ENCODE results near the gene DDX39B. TPM values are rescaled to one million over a fixed set of nuclear protein-coding genes. Genes with fewer than 3 reads are reported as not detected.
"Not testable (repeated sequence)": the region's sequence is repeated elsewhere in the genome, so short reads cannot be mapped to it uniquely, and the experiment has no call there.

The DDX39B gene
- total and polyA plus RNA-seq, 4 donors, result 146 to 570 (median 253) TPM

DNA sequence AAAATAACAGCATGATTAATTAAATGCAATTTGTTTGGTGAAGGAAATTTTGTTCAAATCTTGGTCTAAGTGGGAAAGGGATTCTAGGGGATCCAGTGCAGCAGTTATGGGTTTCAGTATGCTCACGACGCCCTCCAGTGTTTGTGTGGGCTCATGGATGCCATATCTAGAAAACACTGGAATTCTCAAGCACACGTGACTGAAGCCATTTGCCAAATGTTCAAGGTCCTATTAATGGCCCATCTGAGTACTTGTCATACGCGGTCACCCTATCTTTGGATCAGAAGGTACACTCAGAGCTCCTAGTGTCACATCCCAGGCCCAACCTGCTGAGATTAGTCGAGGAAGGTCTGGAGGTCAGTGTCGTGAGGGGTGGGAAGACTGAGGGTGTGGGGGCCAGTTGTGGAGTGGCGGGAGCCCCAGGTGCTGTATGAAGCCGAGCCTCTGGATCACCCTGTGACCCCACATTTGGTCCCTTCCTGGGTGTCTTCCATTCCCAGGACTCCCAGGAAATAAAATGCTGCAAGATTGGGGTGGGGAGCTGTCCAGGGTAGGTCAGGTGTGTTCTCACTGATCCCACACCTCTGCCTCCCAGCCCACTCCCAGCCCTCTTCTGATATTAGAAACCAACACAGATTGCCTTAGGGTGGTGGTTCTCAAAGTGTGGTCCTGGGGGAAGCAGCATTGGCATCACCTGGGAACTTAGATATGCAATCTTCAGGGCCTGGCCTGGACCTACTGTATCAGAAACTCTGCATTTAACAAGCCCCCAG lies 55.6 kb downstream of the DDX39B start:
- H3K27ac ChIP-seq (ENCODE audit: low read depth in 1 of 2, low read length in 2 of 2); intact Hi-C loops (cut with DNase I); DNase-seq; H3K9me3 ChIP-seq (ENCODE audit: control insufficient read depth, low read length); H3K4me3 ChIP-seq (ENCODE audit: low read length in 2 of 2); H3K36me3 ChIP-seq (ENCODE audit: control insufficient read depth in 1 of 2, insufficient read depth in 2 of 2, low read length in 1 of 2); H3K27me3 ChIP-seq (ENCODE audit: control insufficient read depth in 1 of 2, insufficient read depth in 2 of 2, low read length in 1 of 2); H3K4me1 ChIP-seq (ENCODE audit: control insufficient read depth in 1 of 2, insufficient read depth in 2 of 2, low read length in 2 of 2): not testable (repeated sequence)
- WGBS, 2 donors, result no CpG with 5 or more reads among the region's 9 CpGs
- ATAC-seq (ENCODE audit: low FRiP score), result peak; percentile 33

DNA sequence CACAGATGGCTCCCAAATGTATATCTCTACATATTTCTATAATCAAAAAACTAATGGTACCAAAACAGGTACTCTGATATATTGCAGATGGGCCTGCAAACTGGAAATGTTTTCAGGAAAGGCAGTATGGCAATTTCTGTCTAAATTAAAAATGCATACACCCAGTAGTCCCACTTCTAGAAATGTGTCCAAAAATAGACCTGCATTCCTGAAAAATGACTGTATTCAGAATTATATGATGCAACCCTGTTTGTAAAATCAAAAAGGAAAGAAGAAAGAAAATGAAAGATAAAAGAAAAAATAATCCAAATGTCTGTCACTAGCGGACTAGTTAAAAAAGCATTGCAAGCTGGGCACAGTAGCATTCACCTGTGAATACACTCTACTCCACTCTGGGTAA lies 56.7 kb downstream of the DDX39B start:
- Histone ChIP-seq H3K4me1 (ENCODE audit: control insufficient read depth in 1 of 2, insufficient read depth in 2 of 2, low read length in 2 of 2) (no peaks in the 10 kb centered on the region), H3K27me3 (ENCODE audit: control insufficient read depth in 1 of 2, insufficient read depth in 2 of 2, low read length in 1 of 2) (peaks cover 0 to 5% of the 10 kb centered on the region in 2 donors), H3K9me3 (ENCODE audit: control insufficient read depth, low read length) (no peaks in the 10 kb centered on the region), H3K4me3 (ENCODE audit: low read length in 2 of 2) (no peak overlapping the region), H3K36me3 (ENCODE audit: control insufficient read depth in 1 of 2, insufficient read depth in 2 of 2, low read length in 1 of 2) (no peaks in the 10 kb centered on the region), H3K27ac (ENCODE audit: low read depth in 1 of 2, low read length in 2 of 2) (no peak overlapping the region)
- ATAC-seq (ENCODE audit: low FRiP score) (no peak), DNase-seq (no peak)
- intact Hi-C loops (cut with DNase I), result no loop called here
- 72 to 97% methylated on average over 1 of the region's 1 CpG for WGBS, 2 donors

- no peak overlapping the region for H3K27ac ChIP-seq (ENCODE audit: low read depth in 1 of 2, low read length in 2 of 2)
- no peaks in the 10 kb centered on the region for H3K9me3 ChIP-seq (ENCODE audit: control insufficient read depth, low read length)
- ATAC-seq (ENCODE audit: low FRiP score) (no peak), DNase-seq (no peak)
- H3K4me3 ChIP-seq (ENCODE audit: low read length in 2 of 2), result no peak overlapping the region
- H3K36me3 ChIP-seq (ENCODE audit: control insufficient read depth in 1 of 2, insufficient read depth in 2 of 2, low read length in 1 of 2), result no peaks in the 10 kb centered on the region
- H3K4me1 ChIP-seq (ENCODE audit: control insufficient read depth in 1 of 2, insufficient read depth in 2 of 2, low read length in 2 of 2), result no peaks in the 10 kb centered on the region
- intact Hi-C loops (cut with DNase I), result no loop called here
- whole genome bisulfite sequencing, 2 donors, result 51 to 67% methylated on average over 2 of the region's 2 CpGs
- H3K27me3 ChIP-seq (ENCODE audit: control insufficient read depth in 1 of 2, insufficient read depth in 2 of 2, low read length in 1 of 2), result peaks cover 0 to 5% of the 10 kb centered on the region in 2 donors
Observed at GRCh38 chr6:31483392-31483791, 58.4 kb downstream of the DDX39B start.

DNA sequence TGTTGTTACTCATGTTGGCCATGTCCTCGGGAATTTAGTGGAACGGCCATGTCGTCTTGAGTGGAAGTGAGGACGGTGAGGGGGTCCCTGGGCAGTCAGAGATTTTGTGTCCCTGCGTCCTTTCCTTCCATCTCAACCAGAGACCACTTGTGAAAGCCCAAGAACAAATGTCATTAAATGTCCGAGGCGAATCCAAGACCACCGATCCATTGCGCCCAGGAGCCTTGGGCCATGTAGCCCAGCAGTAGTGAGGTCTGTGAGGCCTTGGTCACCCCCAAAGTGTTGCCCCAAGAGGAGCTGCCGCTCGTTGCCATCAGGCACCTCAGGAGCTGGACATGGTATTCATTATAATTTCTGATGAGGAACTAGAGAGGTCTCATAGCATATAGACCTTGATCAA lies 61.2 kb downstream of the DDX39B start:
- DNase-seq (no peak), ATAC-seq (ENCODE audit: low FRiP score) (no peak)
- Histone ChIP-seq H3K9me3 (ENCODE audit: control insufficient read depth, low read length) (no peaks in the 10 kb centered on the region), H3K27me3 (ENCODE audit: control insufficient read depth in 1 of 2, insufficient read depth in 2 of 2, low read length in 1 of 2) (peaks cover 0 to 5% of the 10 kb centered on the region in 2 donors), H3K36me3 (ENCODE audit: control insufficient read depth in 1 of 2, insufficient read depth in 2 of 2, low read length in 1 of 2) (no peaks in the 10 kb centered on the region), H3K27ac (ENCODE audit: low read depth in 1 of 2, low read length in 2 of 2) (no peak overlapping the region), H3K4me1 (ENCODE audit: control insufficient read depth in 1 of 2, insufficient read depth in 2 of 2, low read length in 2 of 2) (no peaks in the 10 kb centered on the region), H3K4me3 (ENCODE audit: low read length in 2 of 2) (no peak overlapping the region)
- intact Hi-C loops (cut with DNase I), result no loop called here
- 80 to 88% methylated on average over 11 of the region's 11 CpGs for WGBS, 2 donors

Other genes with a start within 250 kb of the DDX39B start
- 1,000 to 10,000 TPM in 1 of 2 donors, 100 to 1,000 TPM in 1; 862 to 1,392 TPM for gene HLA-B, start 184.8 kb downstream of the DDX39B start, total RNA-seq
- 100 to 1,000 TPM; 209 to 214 TPM for gene HLA-B, start 184.8 kb downstream of the DDX39B start, polyA plus RNA-seq
- gene MICA, start 138.4 kb downstream of the DDX39B start, total RNA-seq, result 10 to 100 TPM; 19.8 to 29.2 TPM
- 10 to 100 TPM; 25.3 to 89.6 TPM for gene MICA, start 138.4 kb downstream of the DDX39B start, polyA plus RNA-seq
- gene MICB, start 43.9 kb downstream of the DDX39B start, total RNA-seq, result 1 to 10 TPM; 4.7 to 6.2 TPM
- 1 to 10 TPM; 1.8 to 3.5 TPM for gene MICB, start 43.9 kb downstream of the DDX39B start, polyA plus RNA-seq
- gene MCCD1, start 13.0 kb downstream of the DDX39B start, total RNA-seq, result not detected
- gene MCCD1, start 13.0 kb downstream of the DDX39B start, polyA plus RNA-seq, result not detected
- 1 to 10 TPM; 1.3 to 1.5 TPM for gene ATP6V1G2, start 4.6 kb upstream of the DDX39B start, total RNA-seq
- 1 to 10 TPM; 1.4 to 1.8 TPM for gene ATP6V1G2, start 4.6 kb upstream of the DDX39B start, polyA plus RNA-seq
- 10 to 100 TPM; 16.0 to 19.8 TPM for gene NFKBIL1, start 5.6 kb upstream of the DDX39B start, total RNA-seq
- gene NFKBIL1, start 5.6 kb upstream of the DDX39B start, polyA plus RNA-seq, result 10 to 100 TPM; 24.2 to 49.5 TPM
- gene LTA, start 30.3 kb upstream of the DDX39B start, total RNA-seq, result not detected
- under 1 TPM in 1 of 2 donors, not detected in 1; 0.18 TPM for gene LTA, start 30.3 kb upstream of the DDX39B start, polyA plus RNA-seq
- 1 to 10 TPM in 1 of 2 donors, under 1 TPM in 1; 0.66 to 1.9 TPM for gene TNF, start 33.6 kb upstream of the DDX39B start, total RNA-seq
- gene TNF, start 33.6 kb upstream of the DDX39B start, polyA plus RNA-seq, result 1 to 10 TPM in 1 of 2 donors, under 1 TPM in 1; 0.23 to 1.3 TPM
- gene LTB, start 40.4 kb upstream of the DDX39B start, total RNA-seq, result 1 to 10 TPM; 1.4 to 3.6 TPM
- 1 to 10 TPM in 1 of 2 donors, under 1 TPM in 1; 0.88 to 2.5 TPM for gene LTB, start 40.4 kb upstream of the DDX39B start, polyA plus RNA-seq
- 10 to 100 TPM; 21.1 to 24.6 TPM for gene LST1, start 44.3 kb upstream of the DDX39B start, total RNA-seq
- 10 to 100 TPM in 1 of 2 donors, 1 to 10 TPM in 1; 7.9 to 23.4 TPM for gene LST1, start 44.3 kb upstream of the DDX39B start, polyA plus RNA-seq
- gene NCR3, start 51.0 kb upstream of the DDX39B start, total RNA-seq, result not detected
- gene NCR3, start 51.0 kb upstream of the DDX39B start, polyA plus RNA-seq, result not detected
- gene AIF1, start 73.2 kb upstream of the DDX39B start, total RNA-seq, result 10 to 100 TPM; 32.6 to 68.3 TPM
- 100 to 1,000 TPM in 1 of 2 donors, 10 to 100 TPM in 1; 38.2 to 166 TPM for gene AIF1, start 73.2 kb upstream of the DDX39B start, polyA plus RNA-seq
- gene PRRC2A, start 78.7 kb upstream of the DDX39B start, total RNA-seq, result 100 to 1,000 TPM; 154 to 164 TPM
- 100 to 1,000 TPM in 1 of 2 donors, 10 to 100 TPM in 1; 28.5 to 152 TPM for gene PRRC2A, start 78.7 kb upstream of the DDX39B start, polyA plus RNA-seq
- 100 to 1,000 TPM; 207 to 215 TPM for gene BAG6, start 110.7 kb upstream of the DDX39B start, total RNA-seq
- 100 to 1,000 TPM in 1 of 2 donors, 10 to 100 TPM in 1; 75.0 to 379 TPM for gene BAG6, start 110.7 kb upstream of the DDX39B start, polyA plus RNA-seq
- under 1 TPM; 0.42 to 0.96 TPM for gene APOM, start 113.9 kb upstream of the DDX39B start, total RNA-seq
- 1 to 10 TPM in 1 of 2 donors, not detected in 1; 2.6 TPM for gene APOM, start 113.9 kb upstream of the DDX39B start, polyA plus RNA-seq
- gene C6orf47, start 118.8 kb upstream of the DDX39B start, total RNA-seq, result 10 to 100 TPM; 18.3 to 20.2 TPM
- 10 to 100 TPM in 1 of 2 donors, 1 to 10 TPM in 1; 7.5 to 12.0 TPM for gene C6orf47, start 118.8 kb upstream of the DDX39B start, polyA plus RNA-seq
- 10 to 100 TPM; 10.9 to 16.5 TPM for gene GPANK1, start 123.0 kb upstream of the DDX39B start, total RNA-seq
- gene GPANK1, start 123.0 kb upstream of the DDX39B start, polyA plus RNA-seq, result 10 to 100 TPM; 15.9 to 22.8 TPM
- 100 to 1,000 TPM; 100 to 106 TPM for gene CSNK2B, start 124.1 kb upstream of the DDX39B start, total RNA-seq
- 100 to 1,000 TPM; 122 to 191 TPM for gene CSNK2B, start 124.1 kb upstream of the DDX39B start, polyA plus RNA-seq
- 10 to 100 TPM; 19.6 to 20.8 TPM for gene LY6G5B, start 128.0 kb upstream of the DDX39B start, total RNA-seq
- gene LY6G5B, start 128.0 kb upstream of the DDX39B start, polyA plus RNA-seq, result 10 to 100 TPM in 1 of 2 donors, 1 to 10 TPM in 1; 1.6 to 25.1 TPM
- 1 to 10 TPM; 1.2 to 3.3 TPM for gene LY6G5C, start 139.1 kb upstream of the DDX39B start, total RNA-seq
- 1 to 10 TPM; 3.3 to 5.9 TPM for gene LY6G5C, start 139.1 kb upstream of the DDX39B start, polyA plus RNA-seq
- gene ABHD16A, start 161.3 kb upstream of the DDX39B start, total RNA-seq, result 10 to 100 TPM; 41.8 to 48.1 TPM
- gene ABHD16A, start 161.3 kb upstream of the DDX39B start, polyA plus RNA-seq, result 10 to 100 TPM; 12.9 to 50.1 TPM
- not detected for gene LY6G6F, start 164.9 kb upstream of the DDX39B start, total RNA-seq
- gene LY6G6F, start 164.9 kb upstream of the DDX39B start, polyA plus RNA-seq, result not detected
- not detected for gene LY6G6D, start 173.3 kb upstream of the DDX39B start, total RNA-seq
- not detected for gene LY6G6D, start 173.3 kb upstream of the DDX39B start, polyA plus RNA-seq
- not detected for gene LY6G6C, start 179.7 kb upstream of the DDX39B start, total RNA-seq
- gene LY6G6C, start 179.7 kb upstream of the DDX39B start, polyA plus RNA-seq, result not detected
- under 1 TPM; 0.84 to 0.96 TPM for gene MPIG6B, start 181.4 kb upstream of the DDX39B start, total RNA-seq
- gene MPIG6B, start 181.4 kb upstream of the DDX39B start, polyA plus RNA-seq, result not detected
- 100 to 1,000 TPM; 122 to 133 TPM for gene DDAH2, start 187.3 kb upstream of the DDX39B start, total RNA-seq
- gene DDAH2, start 187.3 kb upstream of the DDX39B start, polyA plus RNA-seq, result 100 to 1,000 TPM; 118 to 189 TPM
- 100 to 1,000 TPM; 303 to 322 TPM for gene CLIC1, start 194.5 kb upstream of the DDX39B start, total RNA-seq
- gene CLIC1, start 194.5 kb upstream of the DDX39B start, polyA plus RNA-seq, result 100 to 1,000 TPM; 331 to 368 TPM
- gene MSH5, start 198.0 kb upstream of the DDX39B start, total RNA-seq, result 10 to 100 TPM in 1 of 2 donors, 1 to 10 TPM in 1; 5.9 to 15.1 TPM
- 1 to 10 TPM in 1 of 2 donors, not detected in 1; 7.0 TPM for gene MSH5, start 198.0 kb upstream of the DDX39B start, polyA plus RNA-seq
- gene SAPCD1, start 220.7 kb upstream of the DDX39B start, total RNA-seq, result 1 to 10 TPM in 1 of 2 donors, under 1 TPM in 1; 0.68 to 2.9 TPM
- gene SAPCD1, start 220.7 kb upstream of the DDX39B start, polyA plus RNA-seq, result 1 to 10 TPM in 1 of 2 donors, not detected in 1; 3.2 TPM
- gene VWA7, start 235.3 kb upstream of the DDX39B start, total RNA-seq, result 1 to 10 TPM in 1 of 2 donors, under 1 TPM in 1; 0.58 to 1.3 TPM
- under 1 TPM in 1 of 2 donors, not detected in 1; 0.23 TPM for gene VWA7, start 235.3 kb upstream of the DDX39B start, polyA plus RNA-seq

Data from aorta (tissue), 5 donors.